Muscle of back (tissue), 11 donors: ENCODE measurements around the gene TPCN1. TPM values are rescaled to one million over a fixed set of nuclear protein-coding genes. Genes with fewer than 3 reads are reported as not detected.
A peak's percentile ranks its signal among the peaks of the same experiment; 100 is the strongest.

Experiments
- DNase-seq, 3 donors: peaks; one replicate each; pipeline versions ENCODE4 v3.0.0 to v3.0.0-alpha.2; 2013
- polyA plus RNA-seq, 10 donors: library from polyadenylated mRNA; unstranded; fragments of 120-200 nt; gene quantifications; one replicate each; pipeline ENCODE4 v1.2.1, GENCODE V29; 2013; ENCODE audit not compliant: insufficient read length in 10 of 10

TPCN1 gene
- polyA plus RNA-seq, 10 donors, result 20.7 to 55.2 (median 32.0) TPM

GRCh38 chr12:113260127-113260526, 38.9 kb downstream of the TPCN1 start:
- DNase-seq, result no peak

- DNase-seq, result no peak
Measured at GRCh38 chr12:113260636-113261300, 39.5 kb downstream of the TPCN1 start.

GRCh38 chr12:113261847-113262470, 40.7 kb downstream of the TPCN1 start:
- no peak for DNase-seq

- peak in 1 of 3 donors; percentile 47 for DNase-seq
Measured at GRCh38 chr12:113262710-113263109, 41.4 kb downstream of the TPCN1 start.

DNA sequence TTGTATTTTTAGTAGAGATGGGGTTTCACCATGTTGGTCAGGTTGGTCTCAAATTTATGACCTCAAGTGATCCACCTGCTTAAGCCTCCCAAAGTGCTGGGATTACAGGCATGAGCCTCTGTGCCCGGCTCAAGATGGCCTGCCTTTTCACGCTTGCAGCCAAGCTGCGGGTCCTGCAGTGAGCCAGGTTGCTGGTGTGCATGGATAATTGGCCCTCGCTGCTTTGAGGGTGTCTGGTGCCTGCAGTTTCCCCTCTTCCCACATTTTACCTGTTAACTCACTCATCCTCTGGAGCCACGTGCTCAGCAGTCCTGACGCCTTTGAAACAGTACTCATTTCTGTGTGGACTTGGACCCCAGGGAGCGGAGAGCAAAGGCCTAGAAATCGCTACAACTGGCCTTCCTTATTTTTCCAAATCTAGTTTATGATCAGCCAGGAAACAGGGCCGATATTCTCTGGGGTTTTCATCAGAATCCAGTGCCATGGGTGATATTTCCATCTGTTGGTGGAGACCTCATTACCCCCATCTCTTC, 42.2 kb downstream of the TPCN1 start:
- no peak for DNase-seq

DNA sequence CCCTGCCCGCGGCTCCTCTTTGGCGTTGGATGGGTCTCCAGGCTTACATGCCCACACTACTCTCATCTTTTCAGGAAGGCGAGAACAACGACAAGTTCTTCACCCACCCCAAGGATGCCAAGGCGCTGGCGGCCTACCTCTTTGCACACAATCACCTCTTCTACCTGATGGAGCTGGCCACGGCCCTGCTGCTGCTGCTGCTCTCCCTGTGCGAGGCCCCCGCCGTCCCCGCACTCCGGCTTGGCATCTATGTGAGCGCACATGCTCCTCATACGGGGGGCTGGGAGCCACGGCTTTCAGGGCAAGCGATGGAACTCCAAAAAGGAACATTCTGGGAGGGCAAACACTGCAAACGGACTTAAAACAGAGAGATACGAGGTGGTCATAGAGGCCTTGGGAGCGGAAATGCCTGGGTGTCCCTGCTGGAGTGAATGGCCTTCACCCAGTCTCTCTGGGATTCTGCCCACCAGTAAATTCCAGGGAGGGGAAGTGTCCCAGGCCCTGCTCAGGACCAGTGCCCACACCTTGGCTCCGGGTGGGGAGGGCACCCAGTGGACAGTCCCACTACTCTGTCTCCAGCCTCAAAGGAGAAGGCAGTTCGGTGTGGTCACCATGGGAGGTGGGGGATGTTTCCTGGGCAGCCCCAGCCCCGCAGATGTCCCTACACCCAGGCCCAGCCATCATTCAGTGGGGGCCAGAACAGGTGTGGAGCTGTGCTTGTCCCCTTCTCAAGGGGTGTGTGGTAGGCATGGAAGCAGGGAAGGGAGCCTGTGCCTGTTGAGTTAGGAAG, 45.0 kb downstream of the TPCN1 start:
- no peak for DNase-seq

DNA sequence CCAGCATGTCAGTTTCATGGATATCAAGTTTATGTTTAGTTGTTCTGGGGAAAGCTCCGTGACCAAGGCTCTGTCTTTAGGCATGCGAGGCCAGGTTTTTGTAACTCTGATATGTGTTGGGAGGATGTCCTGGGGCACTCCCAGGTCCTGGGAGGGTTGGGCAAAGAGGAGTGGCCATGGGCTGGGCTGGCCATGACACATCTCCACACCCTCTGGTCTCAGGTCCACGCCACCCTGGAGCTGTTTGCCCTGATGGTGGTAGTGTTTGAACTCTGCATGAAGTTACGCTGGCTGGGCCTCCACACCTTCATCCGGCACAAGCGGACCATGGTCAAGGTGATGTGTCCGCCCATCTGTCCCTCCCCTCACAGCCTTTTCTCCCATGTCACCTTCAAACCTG, 46.4 kb downstream of the TPCN1 start:
- DNase-seq, result no peak

DNA sequence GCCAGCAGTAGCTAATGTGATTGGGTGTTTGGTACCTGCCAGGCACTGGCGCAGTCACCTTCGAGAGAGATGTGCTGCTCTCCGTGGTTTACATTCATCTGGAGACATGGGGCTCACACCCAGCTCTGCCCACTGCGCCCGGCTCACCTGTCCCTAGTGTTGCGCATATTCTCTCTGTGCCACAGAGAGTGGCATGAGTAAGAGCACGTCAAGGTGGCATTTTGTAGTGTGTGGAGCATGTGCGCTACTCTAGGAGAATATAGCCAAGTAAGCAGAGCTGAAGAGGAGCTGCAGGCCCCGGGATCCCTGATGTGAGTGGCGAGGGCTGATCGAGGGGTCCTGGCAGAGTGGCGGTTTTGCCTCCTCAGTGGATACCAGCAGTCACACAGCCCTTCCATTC, 46.9 kb downstream of the TPCN1 start:
- DNase-seq, result no peak

DNA sequence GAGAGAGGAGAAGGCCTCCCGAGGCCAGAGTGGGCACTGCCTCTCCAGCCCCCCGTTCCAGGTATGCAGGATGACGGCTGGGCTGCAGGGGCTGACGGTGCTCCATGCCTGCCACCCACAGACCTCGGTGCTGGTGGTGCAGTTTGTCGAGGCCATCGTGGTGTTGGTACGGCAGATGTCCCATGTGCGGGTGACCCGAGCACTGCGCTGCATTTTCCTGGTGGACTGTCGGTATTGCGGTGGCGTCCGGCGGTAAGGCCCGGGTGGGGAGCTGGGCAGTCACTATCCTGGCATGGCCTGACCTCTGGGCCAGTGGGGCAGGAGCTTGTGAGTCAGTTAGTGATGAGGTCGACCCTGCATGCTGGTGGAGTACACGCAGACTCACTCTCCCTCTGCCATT, 47.4 kb downstream of the TPCN1 start:
- DNase-seq, result no peak

DNA sequence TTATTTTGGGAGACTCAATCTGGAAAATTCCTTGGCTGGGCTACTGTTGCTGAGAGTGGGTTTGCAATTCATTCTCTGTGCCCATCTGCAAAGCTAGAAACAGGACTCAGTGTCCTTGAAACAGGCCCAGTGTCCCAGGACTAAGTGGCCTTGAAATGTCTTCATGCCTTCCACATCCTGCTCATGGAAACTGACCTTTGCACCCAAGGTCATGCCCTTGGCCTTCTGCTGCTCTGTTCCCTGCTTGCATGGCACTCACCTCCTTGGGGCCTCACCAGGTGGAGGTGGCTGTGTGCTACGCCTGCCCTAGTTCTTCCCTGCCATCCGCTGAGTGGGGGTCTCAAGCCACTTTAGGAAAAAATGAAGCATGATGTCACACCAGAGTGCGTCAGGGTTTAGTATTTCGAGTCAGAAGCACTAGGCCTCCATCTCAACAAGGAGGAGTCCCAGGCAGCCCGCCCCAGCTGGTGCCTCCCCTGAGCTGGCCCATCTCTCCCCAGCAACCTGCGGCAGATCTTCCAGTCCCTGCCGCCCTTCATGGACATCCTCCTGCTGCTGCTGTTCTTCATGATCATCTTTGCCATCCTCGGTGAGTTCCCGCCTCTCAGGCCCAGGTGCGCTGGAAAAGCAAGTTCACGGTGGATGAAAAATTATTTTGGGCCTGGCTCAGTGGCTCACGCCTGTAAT, 48.1 kb downstream of the TPCN1 start:
- no peak for DNase-seq

DNA sequence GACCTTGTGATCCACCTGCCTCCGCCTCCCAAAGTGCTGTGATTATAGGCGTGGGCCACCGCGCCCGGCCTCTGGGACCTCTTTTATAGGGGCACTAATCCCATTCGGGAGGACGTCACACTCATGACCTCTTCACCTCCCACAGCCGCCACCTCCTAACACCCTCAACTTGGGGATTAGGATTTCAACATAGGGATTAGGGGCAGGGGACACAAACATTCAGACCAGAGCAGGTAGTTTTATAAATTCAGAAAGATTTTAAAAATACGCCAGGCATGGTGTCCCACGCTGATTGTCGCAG, 49.4 kb downstream of the TPCN1 start:
- no peak for DNase-seq

GRCh38 chr12:113271466-113271852, 50.2 kb downstream of the TPCN1 start:
- no peak for DNase-seq

- DNase-seq, result peak; percentile 55 to 89 (median 62)
Measured at GRCh38 chr12:113271853-113272561, 50.7 kb downstream of the TPCN1 start.

GRCh38 chr12:113273053-113273725, 51.9 kb downstream of the TPCN1 start:
- DNase-seq, result no peak

DNA sequence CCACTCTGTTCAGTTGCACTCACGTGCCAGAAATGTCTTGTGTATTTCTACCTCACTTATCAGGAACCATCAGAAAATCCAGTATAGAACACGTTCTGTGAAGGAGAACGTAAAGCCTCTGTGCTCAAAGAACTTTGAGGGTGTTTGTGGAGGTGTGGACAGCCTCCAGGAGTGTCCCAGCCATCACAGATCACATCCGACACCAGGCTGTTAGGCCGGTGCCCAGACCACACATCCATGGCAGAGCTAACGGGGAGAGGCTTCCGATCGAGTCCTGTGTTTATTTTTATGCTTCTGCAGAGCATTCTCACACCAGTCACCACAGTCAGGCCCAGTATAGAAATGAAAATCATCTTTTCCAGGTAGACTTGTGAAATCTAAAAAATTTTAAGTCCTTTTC, 53.6 kb downstream of the TPCN1 start:
- no peak for DNase-seq

DNA sequence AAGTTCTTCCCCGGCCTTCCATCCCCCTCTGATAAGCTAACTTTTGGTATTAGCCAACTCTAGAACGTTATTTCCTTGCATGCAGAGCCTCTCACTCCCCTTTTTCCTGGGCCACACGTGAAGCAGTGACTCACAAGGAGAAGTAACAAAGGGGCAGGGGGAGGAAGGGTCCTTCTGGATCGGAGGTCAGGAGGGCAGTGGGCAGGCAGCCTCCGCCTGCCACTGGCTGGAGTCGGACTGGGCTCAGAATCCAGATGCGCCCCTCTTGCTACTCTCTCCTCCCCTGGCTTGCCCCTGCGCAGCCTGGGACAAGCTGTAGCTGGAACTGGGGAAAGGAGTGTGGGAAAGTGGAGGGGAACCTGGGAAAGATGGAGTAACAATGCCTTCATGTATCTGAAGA, 55.0 kb downstream of the TPCN1 start:
- DNase-seq, result no peak

DNA sequence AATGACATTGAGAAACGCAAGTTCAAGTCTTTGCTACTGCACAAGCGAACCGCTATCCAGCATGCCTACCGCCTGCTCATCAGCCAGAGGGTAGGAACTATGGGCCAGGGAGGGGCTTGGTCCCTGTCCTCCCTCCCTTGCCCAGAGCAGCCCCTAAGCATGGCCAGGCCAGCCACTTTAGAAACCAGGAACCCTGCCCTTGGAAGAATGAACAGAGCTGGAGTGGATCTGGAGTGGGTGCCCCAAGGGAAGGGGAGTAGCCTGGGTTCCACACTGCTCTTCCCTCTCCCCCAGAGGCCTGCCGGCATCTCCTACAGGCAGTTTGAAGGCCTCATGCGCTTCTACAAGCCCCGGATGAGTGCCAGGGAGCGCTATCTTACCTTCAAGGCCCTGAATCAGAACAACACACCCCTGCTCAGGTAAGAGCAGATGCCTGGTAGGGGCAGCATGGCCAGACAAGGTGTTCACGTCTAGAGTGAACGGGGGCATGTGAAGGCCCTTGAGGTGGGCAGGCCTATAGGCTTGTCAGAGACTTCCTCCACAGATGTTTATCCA, 55.8 kb downstream of the TPCN1 start:
- DNase-seq, result no peak

GRCh38 chr12:113277511-113277910, 56.2 kb downstream of the TPCN1 start:
- no peak for DNase-seq

DNA sequence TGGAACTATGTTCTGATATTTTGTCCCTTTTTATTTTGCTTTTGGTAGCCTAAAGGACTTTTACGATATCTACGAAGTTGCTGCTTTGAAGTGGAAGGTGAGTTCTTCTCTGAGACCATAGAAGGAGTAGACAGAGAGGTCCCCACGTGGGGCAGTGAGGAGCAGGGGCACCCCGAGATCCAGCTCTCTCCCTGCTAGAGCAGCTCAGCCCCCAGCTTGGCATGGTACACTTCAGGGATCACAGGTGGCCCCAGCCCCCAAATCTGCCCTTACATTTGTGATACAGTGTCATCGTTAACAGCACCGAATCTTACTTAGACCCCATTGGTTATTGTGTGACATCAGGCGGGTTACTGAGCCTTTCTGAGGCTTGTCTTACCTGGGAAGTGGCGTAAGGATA, 56.9 kb downstream of the TPCN1 start:
- no peak for DNase-seq

- no peak for DNase-seq
Measured at GRCh38 chr12:113278633-113279032, 57.4 kb downstream of the TPCN1 start.

- no peak for DNase-seq
Measured at GRCh38 chr12:113284751-113285150, 63.5 kb downstream of the TPCN1 start.
